Uterus (tissue), 4 donors: ENCODE measurements around the gene BMERB1. TPM values are rescaled to one million over a fixed set of nuclear protein-coding genes. Genes with fewer than 3 reads are reported as not detected.

ENCODE experiments used
- DNase-seq, 2 donors: peaks; one replicate each; pipeline ENCODE4 v3.0.0-alpha.2; 2019 to 2020
- H3K27ac ChIP-seq, 2 donors: fragments of 200-600 bp; sonication (generic); 1 replicate in 1 of 2; 2 replicates in 1 of 2; pipeline ENCODE4 v1.5.1; 2016 to 2018
- H3K27me3 ChIP-seq, 2 donors: fragments of 200-600 bp; sonication (generic); one replicate each; pipeline ENCODE4 v1.5.1; 2018 to 2019; ENCODE audit warnings: control low read depth in 1 of 2
- H3K36me3 ChIP-seq, 2 donors: fragments of 200-600 bp; sonication (generic); one replicate each; pipeline ENCODE4 v1.5.1; 2019; ENCODE audit warnings: control low read depth in 1 of 2
- H3K4me1 ChIP-seq, 2 donors: fragments of 200-600 bp; sonication (generic); one replicate each; pipeline ENCODE4 v1.5.1; 2018 to 2019; ENCODE audit warnings: control low read depth in 1 of 2
- H3K4me3 ChIP-seq, 2 donors: fragments of 200-600 bp; sonication (generic); 1 replicate in 1 of 2; 2 replicates in 1 of 2; pipeline ENCODE4 v1.5.1; 2018 to 2019; ENCODE audit warnings: mild to moderate bottlenecking in 1 of 2
- H3K9me3 ChIP-seq, 2 donors: fragments of 200-600 bp; sonication (generic); one replicate each; pipeline ENCODE4 v1.5.1; 2019; ENCODE audit warnings: control low read depth in 1 of 2
- POLR2A ChIP-seq, 2 donors: fragments of 450-650 bp; IDR thresholded peaks; one replicate each; pipeline ENCODE4 v1.6.1; 2016; ENCODE audit warnings: antibody characterized with exemption in 2 of 2, mild to moderate bottlenecking in 1 of 2, moderate library complexity in 1 of 2
- intact Hi-C: fragments of 100-400 bp; cut with DNase I; formaldehyde crosslinking; loops from one replicate; pipeline ENCODE4 v1.15.1; 2023; ENCODE audit warnings: low total_unique reads
- total RNA-seq, 4 donors: library from RNA; depleted of rRNA in 3 of 4; stranded (reverse); fragments of >200 nt in 3 of 4; gene quantifications; one replicate each; pipeline versions ENCODE4 v1.1.0 to v1.2.4, GENCODE V29; 2014 to 2023
- TF ChIP-seq, protein P1 (sequence below), 4 experiments: fragments of 200-600 bp in 2 of 4; fragments of 450-650 bp in 2 of 4; sonication (generic) in 2 of 4; IDR thresholded peaks; one replicate each; pipeline ENCODE4 v1.5.1; 2016 to 2019; ENCODE audit warnings: antibody characterized with exemption in 4 of 4, mild to moderate bottlenecking in 2 of 4, moderate library complexity in 1 of 4
- donor health status: DM: yes; HTN: yes; CAD: no.

BMERB1 gene
- total RNA-seq, 4 donors from 2014 or later = 12.8 to 98.9 (median 39.2) TPM

DNA sequence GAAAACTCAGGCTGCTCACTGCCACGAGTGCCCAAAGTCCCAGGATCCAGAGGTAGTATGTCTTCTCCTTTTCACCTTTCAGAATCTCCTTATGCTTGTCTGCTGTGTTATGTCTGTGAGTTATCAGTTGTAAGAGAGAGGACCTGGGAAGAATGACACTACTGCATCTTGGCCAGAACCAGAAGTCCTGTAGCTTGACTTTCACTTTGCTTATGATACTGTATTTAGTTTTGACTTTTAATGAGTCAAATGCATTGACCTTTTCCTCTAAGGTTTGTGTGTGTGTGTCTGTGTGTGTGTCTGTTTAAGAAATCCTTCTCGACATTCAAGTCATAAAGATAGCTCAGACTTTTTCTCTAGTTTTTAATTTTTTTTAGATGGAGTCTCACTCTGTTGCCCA lies 43.4 kb downstream of the BMERB1 start:
- no peak overlapping the region for H3K27ac ChIP-seq
- H3K4me1 ChIP-seq = no peaks in the 10 kb centered on the region
- no peaks in the 10 kb centered on the region for H3K27me3 ChIP-seq
- intact Hi-C loops = no loop called here
- H3K9me3 ChIP-seq = no peaks in the 10 kb centered on the region
- H3K4me3 ChIP-seq = no peak overlapping the region
- H3K36me3 ChIP-seq = no peaks in the 10 kb centered on the region
- DNase-seq = no peak
- no peak for TF ChIP-seq POLR2A (IDR thresholded peaks at IDR 0.05)
- TF ChIP-seq, protein P1, sequence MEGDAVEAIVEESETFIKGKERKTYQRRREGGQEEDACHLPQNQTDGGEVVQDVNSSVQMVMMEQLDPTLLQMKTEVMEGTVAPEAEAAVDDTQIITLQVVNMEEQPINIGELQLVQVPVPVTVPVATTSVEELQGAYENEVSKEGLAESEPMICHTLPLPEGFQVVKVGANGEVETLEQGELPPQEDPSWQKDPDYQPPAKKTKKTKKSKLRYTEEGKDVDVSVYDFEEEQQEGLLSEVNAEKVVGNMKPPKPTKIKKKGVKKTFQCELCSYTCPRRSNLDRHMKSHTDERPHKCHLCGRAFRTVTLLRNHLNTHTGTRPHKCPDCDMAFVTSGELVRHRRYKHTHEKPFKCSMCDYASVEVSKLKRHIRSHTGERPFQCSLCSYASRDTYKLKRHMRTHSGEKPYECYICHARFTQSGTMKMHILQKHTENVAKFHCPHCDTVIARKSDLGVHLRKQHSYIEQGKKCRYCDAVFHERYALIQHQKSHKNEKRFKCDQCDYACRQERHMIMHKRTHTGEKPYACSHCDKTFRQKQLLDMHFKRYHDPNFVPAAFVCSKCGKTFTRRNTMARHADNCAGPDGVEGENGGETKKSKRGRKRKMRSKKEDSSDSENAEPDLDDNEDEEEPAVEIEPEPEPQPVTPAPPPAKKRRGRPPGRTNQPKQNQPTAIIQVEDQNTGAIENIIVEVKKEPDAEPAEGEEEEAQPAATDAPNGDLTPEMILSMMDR (IDR thresholded peaks at IDR 0.05) = no peak

DNA sequence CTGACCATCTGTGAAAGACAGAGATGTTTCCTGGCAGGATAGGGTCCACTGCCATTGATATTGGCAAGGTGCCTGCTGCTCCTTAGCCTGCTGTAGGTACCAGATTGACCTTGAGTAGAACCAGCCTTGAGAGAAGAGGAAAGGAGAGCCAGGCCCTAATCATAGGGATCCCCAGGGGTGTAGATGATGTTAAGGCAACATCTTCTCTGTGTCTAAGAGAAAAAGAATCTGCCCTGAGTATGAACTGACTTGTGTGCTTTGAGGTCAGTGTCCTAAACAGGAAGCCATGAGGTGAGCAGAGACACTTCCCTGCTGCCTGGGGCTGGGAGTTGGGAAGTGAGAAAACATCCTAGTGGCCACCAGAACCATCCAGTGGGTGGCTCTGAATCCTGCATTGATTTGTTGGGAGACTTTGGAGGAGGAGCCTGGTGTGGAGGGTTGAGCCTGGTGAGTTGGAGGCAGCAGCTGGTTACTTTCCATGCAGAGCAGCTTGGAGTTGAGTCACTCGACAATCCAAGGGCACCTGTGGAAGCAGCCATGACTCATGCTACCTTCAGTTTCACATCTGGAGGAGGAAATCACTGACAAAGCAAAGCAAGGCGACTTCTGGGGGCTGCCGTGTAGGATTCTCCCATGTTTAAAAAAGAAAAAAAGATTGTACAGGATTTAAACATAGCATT lies 47.8 kb downstream of the BMERB1 start:
- H3K27ac ChIP-seq = peak overlapping the region; percentile 37 to 52
- H3K4me1 ChIP-seq = no peaks in the 10 kb centered on the region
- H3K36me3 ChIP-seq = no peaks in the 10 kb centered on the region
- intact Hi-C loops = no loop called here
- H3K9me3 ChIP-seq = no peaks in the 10 kb centered on the region
- no peak overlapping the region for H3K4me3 ChIP-seq
- TF ChIP-seq, protein P1 (IDR thresholded peaks at IDR 0.05) = peak in 2 of 4 experiments; percentile 3 to 16
- peak in 1 of 2 donors; percentile 26 for TF ChIP-seq POLR2A (IDR thresholded peaks at IDR 0.05)
- peak; percentile 49 to 76 for DNase-seq
- no peaks in the 10 kb centered on the region for H3K27me3 ChIP-seq

DNA sequence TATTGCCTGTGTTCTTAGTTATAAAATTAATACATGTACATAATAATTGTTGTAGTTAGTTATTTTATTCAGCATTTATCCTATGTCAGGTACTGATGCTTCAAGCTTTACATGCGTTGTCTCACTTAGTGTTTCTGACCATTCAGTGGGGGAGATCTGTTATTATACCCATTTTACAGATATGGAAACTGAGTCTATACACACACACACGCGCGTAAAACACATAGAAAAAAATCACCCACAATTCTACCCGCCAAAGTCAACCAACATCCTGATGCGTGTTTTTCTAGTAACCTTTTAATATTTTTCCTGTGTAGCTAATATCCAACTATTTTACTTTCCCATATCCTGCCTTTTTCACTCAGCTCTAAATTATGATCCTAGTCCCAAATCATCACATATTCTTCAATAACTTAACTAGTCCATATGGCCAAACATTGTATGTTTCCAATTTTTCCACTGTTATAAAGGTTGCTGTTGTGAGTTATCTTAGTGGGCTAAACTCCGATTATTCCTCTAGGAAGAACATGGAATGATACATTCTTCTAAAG lies 48.4 kb downstream of the BMERB1 start:
- intact Hi-C loops = no loop called here
- Histone ChIP-seq H3K4me3 (no peak overlapping the region), H3K36me3 (no peaks in the 10 kb centered on the region), H3K4me1 (no peaks in the 10 kb centered on the region), H3K27me3 (no peaks in the 10 kb centered on the region), H3K27ac (peak overlapping the region in 1 of 2 donors; percentile 52), H3K9me3 (no peaks in the 10 kb centered on the region)
- TF ChIP-seq, protein P1 (IDR thresholded peaks at IDR 0.05) = no peak
- TF ChIP-seq POLR2A (IDR thresholded peaks at IDR 0.05) = no peak
- DNase-seq = no peak

DNA sequence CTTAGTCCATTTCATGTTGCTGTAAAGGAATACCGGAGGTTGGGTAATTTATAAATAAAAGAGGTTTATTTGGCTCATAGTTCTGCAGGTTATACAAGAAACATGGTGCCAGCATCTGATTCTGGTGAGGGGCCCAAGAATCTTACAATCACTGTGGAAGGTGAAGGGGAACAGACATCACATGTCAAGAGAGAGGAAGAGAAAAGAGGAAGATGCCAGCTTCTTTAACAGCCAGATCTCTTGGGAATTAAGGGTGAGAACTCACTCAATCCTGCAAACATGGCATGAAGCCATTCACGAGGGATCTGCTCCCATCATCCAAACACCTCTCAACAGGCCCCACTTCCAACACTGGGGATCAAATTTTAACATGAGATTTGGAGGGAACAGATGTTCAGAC lies 49.5 kb downstream of the BMERB1 start:
- no peaks in the 10 kb centered on the region for H3K4me1 ChIP-seq
- H3K4me3 ChIP-seq = no peak overlapping the region
- intact Hi-C loops = no loop called here
- H3K27me3 ChIP-seq = no peaks in the 10 kb centered on the region
- TF ChIP-seq, protein P1 (IDR thresholded peaks at IDR 0.05) = no peak
- no peak for TF ChIP-seq POLR2A (IDR thresholded peaks at IDR 0.05)
- H3K27ac ChIP-seq = no peak overlapping the region
- DNase-seq = no peak
- no peaks in the 10 kb centered on the region for H3K36me3 ChIP-seq
- H3K9me3 ChIP-seq = no peaks in the 10 kb centered on the region

DNA sequence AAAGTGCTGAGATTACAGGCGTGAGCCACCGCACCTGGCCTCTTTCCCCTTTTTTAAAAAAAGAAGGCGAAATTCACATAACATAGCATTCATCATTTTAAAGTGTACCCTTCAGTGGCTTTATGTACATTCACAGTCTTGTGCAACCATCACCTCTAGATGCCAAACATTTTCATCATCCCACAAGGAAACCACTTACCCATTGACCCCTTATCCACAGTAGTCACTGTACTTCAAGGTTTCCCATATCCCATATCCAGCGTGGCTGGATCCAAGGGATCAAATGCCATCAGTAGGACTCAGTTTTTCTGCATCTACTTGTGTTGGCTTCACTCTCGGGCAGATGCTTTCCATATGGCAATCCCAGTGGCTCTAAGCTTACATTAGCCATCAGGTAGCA lies 50.3 kb downstream of the BMERB1 start:
- Histone ChIP-seq H3K27ac (no peak overlapping the region), H3K27me3 (no peaks in the 10 kb centered on the region), H3K36me3 (no peaks in the 10 kb centered on the region), H3K9me3 (no peaks in the 10 kb centered on the region), H3K4me1 (peaks cover under 1 to 1% of the 10 kb centered on the region in 2 donors), H3K4me3 (no peak overlapping the region)
- intact Hi-C loops = no loop called here
- DNase-seq = no peak
- TF ChIP-seq, protein P1 (IDR thresholded peaks at IDR 0.05) = no peak
- TF ChIP-seq POLR2A (IDR thresholded peaks at IDR 0.05) = no peak
